ENCODE results near the gene CLPSL2.

Gene CLPSL2

GRCh38 chr6:35742842-35743241 lies 33.6 kb upstream of the CLPSL2 start:
- in situ Hi-C loops (cut with MboI; ENCODE audit: low sequenced_read_pairs): loop anchor here (25.0 kb wide), 1 partner anchor 456 kb away; the partner anchor contains the start of gene DEF6

- in situ Hi-C loops (cut with MboI; ENCODE audit: low sequenced_read_pairs): loop anchor here (25.0 kb wide), 1 partner anchor 458 kb away; the partner anchor contains the start of gene DEF6
These were observed 30.9 kb upstream of the CLPSL2 start for GRCh38 chr6:35745509-35745908.

DNA sequence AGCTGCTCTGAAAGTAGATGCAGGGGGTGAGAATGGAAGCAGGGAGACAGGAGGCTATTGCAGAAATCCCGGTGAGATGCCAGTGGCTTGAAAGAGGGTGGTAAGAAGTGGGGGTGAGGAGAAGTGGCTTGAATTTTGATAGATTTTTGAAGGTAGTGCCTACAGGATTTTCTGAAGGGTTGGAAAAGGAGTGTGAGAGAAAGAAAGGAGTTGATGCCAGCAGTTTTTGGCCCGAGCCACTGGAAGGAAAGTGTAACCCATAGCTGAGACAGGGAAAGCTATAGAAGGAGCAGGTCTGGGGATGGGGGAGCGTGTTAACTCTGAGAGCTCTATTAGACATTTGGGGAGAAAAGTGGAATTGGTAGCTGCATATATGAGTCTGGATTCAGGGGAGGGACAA lies 29.9 kb upstream of the CLPSL2 start:
- in situ Hi-C loops (cut with MboI; ENCODE audit: low sequenced_read_pairs): loop anchor here (25.0 kb wide), 1 partner anchor 459 kb away; the partner anchor contains the start of gene DEF6

- in situ Hi-C loops (cut with MboI; ENCODE audit: low sequenced_read_pairs): loop anchor here (25.0 kb wide), 1 partner anchor 461 kb away; the partner anchor contains the start of gene DEF6
These were observed 28.5 kb upstream of the CLPSL2 start for GRCh38 chr6:35747877-35748276.

- in situ Hi-C loops (cut with MboI; ENCODE audit: low sequenced_read_pairs): no loop called here
These were observed 25.8 kb upstream of the CLPSL2 start for GRCh38 chr6:35750557-35750956.

GRCh38 chr6:35751594-35751993 lies 24.8 kb upstream of the CLPSL2 start:
- in situ Hi-C loops (cut with MboI; ENCODE audit: low sequenced_read_pairs): no loop called here

DNA sequence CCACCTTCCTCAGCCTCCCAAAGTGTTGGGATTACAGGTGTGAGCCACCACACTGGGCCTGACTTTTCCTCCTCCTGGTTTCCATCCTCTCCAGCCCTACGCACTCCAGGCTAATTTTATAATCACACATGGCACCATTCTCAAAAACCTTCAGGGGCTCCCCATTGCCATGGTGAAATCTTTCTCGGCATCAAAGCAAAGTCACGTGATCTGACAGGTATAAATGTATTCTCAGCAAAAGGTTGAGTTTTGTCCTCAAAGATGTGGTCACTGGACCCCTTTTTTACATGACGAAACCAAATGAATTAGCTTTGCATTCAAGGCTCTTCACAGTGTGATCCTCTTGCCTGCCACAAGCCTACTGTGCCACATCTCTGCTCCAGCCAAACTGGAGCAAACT lies 24.1 kb upstream of the CLPSL2 start:
- in situ Hi-C loops (cut with MboI; ENCODE audit: low sequenced_read_pairs): no loop called here

- in situ Hi-C loops (cut with MboI; ENCODE audit: low sequenced_read_pairs): no loop called here
These were observed 21.7 kb upstream of the CLPSL2 start for GRCh38 chr6:35754452-35755277.

DNA sequence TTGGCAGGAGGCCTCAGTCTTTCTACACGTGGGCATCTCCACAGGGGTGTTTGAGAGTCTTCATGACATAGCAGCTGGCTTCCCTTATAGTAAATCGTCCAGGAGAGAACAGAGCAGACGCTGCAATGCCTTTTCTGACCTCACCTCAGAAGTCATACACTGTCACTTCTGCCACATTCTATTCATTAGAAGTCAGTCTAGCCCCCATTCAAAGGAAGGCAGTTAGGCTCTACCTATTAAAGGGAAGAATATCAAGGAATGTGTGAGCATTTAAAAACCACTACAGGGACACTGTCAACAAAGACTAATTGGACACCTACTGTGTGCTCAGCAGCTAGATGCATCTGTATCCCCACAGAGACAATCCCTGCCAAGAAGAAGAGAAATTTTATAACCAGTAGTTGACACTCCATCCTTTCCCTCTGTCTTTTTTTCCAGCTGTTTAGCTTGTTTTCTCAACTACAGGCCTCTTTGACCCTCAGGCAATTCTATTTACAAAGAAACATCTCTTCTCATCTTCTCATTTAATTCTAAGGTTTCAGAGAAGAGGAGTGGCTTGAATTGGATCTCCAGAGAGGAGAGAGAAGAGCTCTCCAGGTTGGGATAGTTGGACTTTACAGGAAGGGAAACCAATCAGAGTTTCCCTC lies 21.0 kb upstream of the CLPSL2 start:
- in situ Hi-C loops (cut with MboI; ENCODE audit: low sequenced_read_pairs): no loop called here

- in situ Hi-C loops (cut with MboI; ENCODE audit: low sequenced_read_pairs): no loop called here
These were observed 18.8 kb upstream of the CLPSL2 start for GRCh38 chr6:35757456-35758123.

DNA sequence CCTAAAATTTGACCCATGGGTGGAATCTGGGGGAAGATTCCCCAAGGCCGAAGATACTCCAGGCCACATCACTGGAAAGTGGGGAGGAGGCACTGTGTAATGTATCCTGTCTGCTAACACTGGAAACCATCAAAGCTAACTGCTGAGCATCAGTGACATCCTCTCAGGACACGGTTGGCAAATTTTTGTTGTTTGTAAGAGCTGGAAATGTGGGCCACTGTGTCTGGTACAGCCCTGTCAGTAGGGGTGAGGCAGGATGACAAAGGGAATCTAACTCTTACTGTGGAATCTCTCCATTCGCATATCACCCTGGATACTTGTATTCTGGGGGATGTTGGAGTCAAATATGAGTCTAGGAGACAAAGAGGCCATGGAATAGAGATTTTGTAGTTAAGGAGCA lies 17.0 kb upstream of the CLPSL2 start:
- in situ Hi-C loops (cut with MboI; ENCODE audit: low sequenced_read_pairs): no loop called here

GRCh38 chr6:35765739-35766138 lies 10.7 kb upstream of the CLPSL2 start:
- in situ Hi-C loops (cut with MboI; ENCODE audit: low sequenced_read_pairs): no loop called here

DNA sequence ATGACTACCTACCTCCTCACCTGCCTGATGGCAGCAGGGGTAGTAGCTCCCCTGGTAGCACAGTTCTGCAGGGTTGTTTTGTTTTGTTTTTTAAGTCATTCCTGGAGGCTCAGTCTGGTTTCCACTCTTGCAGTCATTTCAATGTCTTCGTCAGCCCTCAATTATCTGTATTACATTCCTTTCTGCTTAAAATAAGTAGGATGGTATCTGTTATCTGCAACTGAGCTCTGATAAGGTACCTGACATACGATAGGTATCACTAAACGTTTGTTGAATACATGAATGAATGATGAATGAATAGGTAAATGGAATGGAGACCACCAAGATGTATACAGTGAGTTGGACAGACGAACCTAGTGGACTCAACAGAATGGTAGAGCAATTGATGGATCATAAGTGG lies 7.2 kb upstream of the CLPSL2 start:
- in situ Hi-C loops (cut with MboI; ENCODE audit: low sequenced_read_pairs): no loop called here

GRCh38 chr6:35771343-35771627 lies 5.1 kb upstream of the CLPSL2 start:
- in situ Hi-C loops (cut with MboI; ENCODE audit: low sequenced_read_pairs): no loop called here

DNA sequence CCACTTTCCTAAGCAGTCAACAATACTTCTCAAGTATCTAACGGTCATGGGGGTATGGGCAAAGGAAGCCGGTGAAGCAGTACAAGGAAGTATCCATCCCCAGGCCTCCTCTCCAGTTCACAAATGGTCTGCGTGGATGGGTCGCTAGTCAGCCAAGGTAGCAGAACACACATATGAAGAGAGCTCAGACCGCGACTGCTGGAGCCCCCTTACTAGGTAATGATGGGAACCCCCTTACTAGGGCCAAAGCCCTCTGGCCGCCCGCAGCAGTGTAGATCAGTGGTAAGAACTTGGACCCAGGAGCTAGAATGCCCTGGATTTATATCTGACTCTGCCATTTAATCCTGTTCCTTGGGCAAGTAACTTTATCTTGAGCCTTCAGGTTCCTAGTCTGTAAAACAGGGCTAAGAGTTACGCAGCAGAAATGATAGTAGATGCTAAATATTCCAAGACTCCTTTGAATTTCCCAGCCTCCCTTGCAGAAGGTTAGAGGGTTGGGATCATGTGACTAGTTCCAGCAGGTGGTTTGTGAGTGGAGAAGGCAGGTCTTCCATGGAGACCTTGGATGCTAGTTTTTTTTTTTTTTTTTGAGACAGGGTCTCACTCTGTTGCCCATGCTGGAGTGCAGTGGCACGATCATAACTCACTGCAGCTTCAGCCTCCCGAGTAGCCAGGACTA lies 2.1 kb upstream of the CLPSL2 start:
- in situ Hi-C loops (cut with MboI; ENCODE audit: low sequenced_read_pairs): no loop called here

GRCh38 chr6:35775031-35775430 lies 1.4 kb upstream of the CLPSL2 start:
- in situ Hi-C loops (cut with MboI; ENCODE audit: low sequenced_read_pairs): no loop called here

- in situ Hi-C loops (cut with MboI; ENCODE audit: low sequenced_read_pairs): no loop called here
These were observed 1.1 kb downstream of the CLPSL2 start for GRCh38 chr6:35777356-35778102.

- in situ Hi-C loops (cut with MboI; ENCODE audit: low sequenced_read_pairs): no loop called here
These were observed 2.0 kb downstream of the CLPSL2 start for GRCh38 chr6:35778437-35778836.

DNA sequence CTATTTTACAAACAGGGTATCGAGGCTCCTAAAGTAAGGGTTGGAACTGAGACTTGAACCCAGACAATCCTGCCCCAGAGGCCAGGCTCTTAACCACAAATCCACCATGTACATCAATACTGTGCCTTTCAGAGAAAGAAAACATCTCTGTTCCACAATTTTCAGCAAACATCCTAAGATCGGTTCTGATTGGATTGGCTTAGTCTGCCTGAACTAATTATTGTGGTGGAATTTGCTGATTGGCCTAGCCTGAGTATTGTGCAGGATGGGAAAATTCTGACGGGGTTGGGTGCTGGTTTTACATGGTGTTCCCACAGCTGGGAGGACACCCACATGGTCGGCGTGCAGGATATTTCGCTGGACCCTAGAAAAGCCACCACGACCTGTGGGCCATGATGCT lies 4.3 kb downstream of the CLPSL2 start, which contains the start of gene CLPSL1:
Gene CLPSL1, plus strand, starts transcription at position 301 of the 400 bp plus-strand sequence. Its CDS starts 92 bp downstream, at position 393.
- in situ Hi-C loops (cut with MboI; ENCODE audit: low sequenced_read_pairs): no loop called here

DNA sequence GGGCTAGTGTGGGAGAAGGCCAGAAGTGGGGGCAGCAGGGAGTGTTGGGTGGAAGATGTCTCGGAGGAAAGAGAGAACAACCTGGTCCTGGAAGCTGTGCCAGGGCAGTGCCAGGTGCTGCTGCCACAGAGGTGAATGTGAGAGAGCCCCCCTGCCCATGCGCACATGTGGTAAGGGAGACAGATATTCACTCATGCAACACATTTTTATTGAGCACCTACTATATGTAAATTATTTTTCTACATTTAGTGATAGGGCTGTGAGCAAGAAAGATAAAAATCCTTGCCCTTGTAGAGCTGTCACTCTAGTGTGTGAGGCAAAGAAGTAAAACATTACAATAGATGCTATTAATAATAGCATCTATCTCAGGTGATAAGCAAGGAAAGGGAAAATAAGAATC lies 4.9 kb downstream of the CLPSL2 start:
- in situ Hi-C loops (cut with MboI; ENCODE audit: low sequenced_read_pairs): no loop called here

Measured in HL-60/S4 treated with retinoic acid at 250 ng/mL for 4 days and 3 days (cell line).